ENCODE data around the gene SLAMF7.
"Not testable (repeated sequence)": the region's sequence is repeated elsewhere in the genome, so short reads cannot be mapped to it uniquely, and the experiment has no call there.

SLAMF7 gene

GRCh38 chr1:160739098-160739511, at the start of gene SLAMF7:
Gene SLAMF7, plus strand, starts transcription at chr1:160739247. Its CDS starts 55 bp downstream, at chr1:160739302.
- DNase-seq, result peak; percentile 89 to 95 (median 93)

- not testable (repeated sequence) for DNase-seq
Measured at GRCh38 chr1:160692390-160692789, 46.7 kb upstream of the SLAMF7 start.

- DNase-seq, result no peak
Measured at GRCh38 chr1:160702100-160702499, 36.9 kb upstream of the SLAMF7 start.

GRCh38 chr1:160704250-160704649, 34.8 kb upstream of the SLAMF7 start:
- DNase-seq, result peak; percentile 85 to 93 (median 92)

GRCh38 chr1:160705212-160705621, 33.8 kb upstream of the SLAMF7 start:
- peak in 2 of 3 donors; percentile 60 to 73 for DNase-seq

- peak; percentile 38 to 79 (median 63) for DNase-seq
Measured at GRCh38 chr1:160705742-160706141, 33.3 kb upstream of the SLAMF7 start.

- peak in 1 of 3 donors; percentile 68 for DNase-seq
Measured at GRCh38 chr1:160706526-160707235, 32.4 kb upstream of the SLAMF7 start.

- DNase-seq, result peak in 2 of 3 donors; percentile 53 to 70
Measured at GRCh38 chr1:160707236-160708064, 31.6 kb upstream of the SLAMF7 start.

- DNase-seq, result peak; percentile 79 to 93 (median 89)
Measured at GRCh38 chr1:160708118-160708517, 30.9 kb upstream of the SLAMF7 start.

- peak in 1 of 3 donors; percentile 50 for DNase-seq
Measured at GRCh38 chr1:160708801-160709200, 30.2 kb upstream of the SLAMF7 start.

- peak in 1 of 3 donors; percentile 37 for DNase-seq
Measured at GRCh38 chr1:160709715-160710114, 29.3 kb upstream of the SLAMF7 start.

GRCh38 chr1:160710517-160711252, 28.4 kb upstream of the SLAMF7 start:
- DNase-seq, result peak; percentile 50 to 63 (median 60)

GRCh38 chr1:160711276-160711601, 27.8 kb upstream of the SLAMF7 start:
- DNase-seq, result no peak

- peak; percentile 82 to 95 (median 90) for DNase-seq
Measured at GRCh38 chr1:160711602-160712311, 27.3 kb upstream of the SLAMF7 start, which contains the start of gene CD48. Gene CD48, minus strand, starts transcription at chr1:160711822. Its CDS starts 59 bp downstream, at chr1:160711763.

- peak; percentile 91 to 98 (median 96) for DNase-seq
Measured at GRCh38 chr1:160712525-160713080, 26.4 kb upstream of the SLAMF7 start.

- DNase-seq, result peak in 2 of 3 donors; percentile 58 to 69
Measured at GRCh38 chr1:160713161-160713560, 25.9 kb upstream of the SLAMF7 start.

GRCh38 chr1:160714034-160714648, 24.9 kb upstream of the SLAMF7 start:
- not testable (repeated sequence) for DNase-seq

GRCh38 chr1:160716013-160716412, 23.0 kb upstream of the SLAMF7 start:
- DNase-seq, result no peak

- DNase-seq, result peak in 2 of 3 donors; percentile 65 to 71
Measured at GRCh38 chr1:160717306-160717705, 21.7 kb upstream of the SLAMF7 start.

- DNase-seq, result peak in 2 of 3 donors; percentile 42 to 54
Measured at GRCh38 chr1:160718210-160718609, 20.8 kb upstream of the SLAMF7 start.

- peak; percentile 52 to 58 (median 53) for DNase-seq
Measured at GRCh38 chr1:160720356-160721085, 18.5 kb upstream of the SLAMF7 start.

All from suppressor macrophage treated with lipopolysaccharide for 1 hour (primary cell).